Esophagus squamous epithelium (tissue), 4 donors: ENCODE data around the gene KRT86.

ENCODE experiments used
- POLR2A ChIP-seq, 4 donors: fragments of 450-650 bp; IDR thresholded peaks; one replicate each; pipeline ENCODE4 v1.6.1; 2017; ENCODE audit warnings: antibody characterized with exemption in 4 of 4, mild to moderate bottlenecking in 4 of 4, moderate library complexity in 3 of 4
- TF ChIP-seq, protein P1 (sequence below), 6 experiments: fragments of 450-650 bp in 4 of 6; fragments of 200-600 bp in 2 of 6; sonication (generic) in 2 of 6; IDR thresholded peaks; one replicate each; pipeline ENCODE4 v1.5.1; 2016 to 2019; ENCODE audit warnings: antibody characterized with exemption in 6 of 6, mild to moderate bottlenecking in 4 of 6, moderate library complexity in 4 of 6

DNA sequence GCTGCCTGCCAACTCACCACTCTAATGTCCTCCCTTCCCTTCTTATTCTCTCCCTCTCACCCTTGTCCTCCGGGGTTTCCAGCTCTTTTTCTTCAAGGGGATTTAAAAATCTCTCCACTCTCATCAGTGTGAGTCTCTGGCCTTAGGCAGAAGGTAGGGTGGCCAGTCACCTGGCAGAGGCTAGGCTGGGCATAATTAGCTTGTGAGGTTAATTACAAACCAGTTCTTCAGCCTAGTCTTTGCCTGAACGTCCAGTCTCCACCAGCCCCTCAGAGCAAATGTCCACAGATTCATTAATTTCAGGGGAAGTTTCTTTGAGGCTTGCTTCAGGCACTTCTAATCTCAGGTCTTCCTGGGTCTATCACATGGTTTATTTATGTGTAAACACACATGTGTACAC, 34.7 kb upstream of the KRT86 start:
- TF ChIP-seq, protein P1, sequence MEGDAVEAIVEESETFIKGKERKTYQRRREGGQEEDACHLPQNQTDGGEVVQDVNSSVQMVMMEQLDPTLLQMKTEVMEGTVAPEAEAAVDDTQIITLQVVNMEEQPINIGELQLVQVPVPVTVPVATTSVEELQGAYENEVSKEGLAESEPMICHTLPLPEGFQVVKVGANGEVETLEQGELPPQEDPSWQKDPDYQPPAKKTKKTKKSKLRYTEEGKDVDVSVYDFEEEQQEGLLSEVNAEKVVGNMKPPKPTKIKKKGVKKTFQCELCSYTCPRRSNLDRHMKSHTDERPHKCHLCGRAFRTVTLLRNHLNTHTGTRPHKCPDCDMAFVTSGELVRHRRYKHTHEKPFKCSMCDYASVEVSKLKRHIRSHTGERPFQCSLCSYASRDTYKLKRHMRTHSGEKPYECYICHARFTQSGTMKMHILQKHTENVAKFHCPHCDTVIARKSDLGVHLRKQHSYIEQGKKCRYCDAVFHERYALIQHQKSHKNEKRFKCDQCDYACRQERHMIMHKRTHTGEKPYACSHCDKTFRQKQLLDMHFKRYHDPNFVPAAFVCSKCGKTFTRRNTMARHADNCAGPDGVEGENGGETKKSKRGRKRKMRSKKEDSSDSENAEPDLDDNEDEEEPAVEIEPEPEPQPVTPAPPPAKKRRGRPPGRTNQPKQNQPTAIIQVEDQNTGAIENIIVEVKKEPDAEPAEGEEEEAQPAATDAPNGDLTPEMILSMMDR (IDR thresholded peaks at IDR 0.05), result no peak
- no peak for TF ChIP-seq POLR2A (IDR thresholded peaks at IDR 0.05)
